ENCODE results near the gene TAGLN3. TPM values are rescaled to one million over a fixed set of nuclear protein-coding genes. Genes with fewer than 3 reads are reported as not detected.

TAGLN3 gene
- total RNA-seq, 1 donor from 2014 or later = 0.74 TPM

DNA sequence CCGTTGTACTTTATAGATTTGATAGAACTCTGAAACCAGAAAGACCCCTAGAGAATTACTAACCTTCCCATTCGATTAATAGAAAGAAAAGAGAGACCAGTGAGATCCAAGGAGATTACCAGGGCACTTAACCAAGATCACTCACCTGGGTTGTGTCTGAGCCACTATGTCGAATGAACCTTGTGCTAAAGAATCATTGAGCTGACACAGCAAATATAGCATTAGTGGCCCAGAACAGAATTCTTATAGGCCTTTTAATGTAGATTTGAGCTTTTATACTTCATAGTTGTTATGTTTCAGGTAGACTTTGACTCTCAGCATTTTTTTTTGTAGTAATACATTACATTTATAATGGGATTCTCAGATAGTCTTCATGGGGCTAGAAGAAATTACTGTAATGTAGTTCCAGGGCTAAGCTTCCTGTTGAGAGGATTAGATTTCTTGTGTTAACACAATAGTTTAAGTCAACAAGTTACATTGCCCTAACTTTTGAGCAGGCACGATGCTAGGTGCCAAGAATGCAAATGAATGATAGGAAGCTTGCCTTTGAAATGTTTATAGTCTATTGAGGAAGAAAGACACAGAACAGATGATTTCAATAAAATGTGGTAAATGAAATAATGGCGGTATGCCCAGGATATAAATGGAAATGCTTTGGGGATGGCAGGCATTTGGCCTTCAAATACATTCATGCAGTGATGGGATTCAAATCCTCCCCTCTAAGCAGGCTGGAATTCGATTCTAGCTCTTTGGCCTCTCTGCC lies 44.3 kb upstream of the TAGLN3 start:
- no peaks in the 10 kb centered on the region for H3K9me3 ChIP-seq (replicated peaks)
- intact Hi-C loops (cut with micrococcal nuclease) = no loop called here
- peaks cover 50% of the 10 kb centered on the region for H3K4me1 ChIP-seq
- no peak overlapping the region for H3K27ac ChIP-seq (replicated peaks)
- TF ChIP-seq, protein P1, sequence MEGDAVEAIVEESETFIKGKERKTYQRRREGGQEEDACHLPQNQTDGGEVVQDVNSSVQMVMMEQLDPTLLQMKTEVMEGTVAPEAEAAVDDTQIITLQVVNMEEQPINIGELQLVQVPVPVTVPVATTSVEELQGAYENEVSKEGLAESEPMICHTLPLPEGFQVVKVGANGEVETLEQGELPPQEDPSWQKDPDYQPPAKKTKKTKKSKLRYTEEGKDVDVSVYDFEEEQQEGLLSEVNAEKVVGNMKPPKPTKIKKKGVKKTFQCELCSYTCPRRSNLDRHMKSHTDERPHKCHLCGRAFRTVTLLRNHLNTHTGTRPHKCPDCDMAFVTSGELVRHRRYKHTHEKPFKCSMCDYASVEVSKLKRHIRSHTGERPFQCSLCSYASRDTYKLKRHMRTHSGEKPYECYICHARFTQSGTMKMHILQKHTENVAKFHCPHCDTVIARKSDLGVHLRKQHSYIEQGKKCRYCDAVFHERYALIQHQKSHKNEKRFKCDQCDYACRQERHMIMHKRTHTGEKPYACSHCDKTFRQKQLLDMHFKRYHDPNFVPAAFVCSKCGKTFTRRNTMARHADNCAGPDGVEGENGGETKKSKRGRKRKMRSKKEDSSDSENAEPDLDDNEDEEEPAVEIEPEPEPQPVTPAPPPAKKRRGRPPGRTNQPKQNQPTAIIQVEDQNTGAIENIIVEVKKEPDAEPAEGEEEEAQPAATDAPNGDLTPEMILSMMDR (IDR thresholded peaks at IDR 0.05; ENCODE audit: borderline replicate concordance) = no peak
- H3K36me3 ChIP-seq = peaks cover 73% of the 10 kb centered on the region
- H3K4me3 ChIP-seq = no peak overlapping the region
- DNase-seq = no peak
- H3K27me3 ChIP-seq (ENCODE audit: low read depth) = no peaks in the 10 kb centered on the region

- TF ChIP-seq, protein P1 (IDR thresholded peaks at IDR 0.05; ENCODE audit: borderline replicate concordance) = no peak
Measured at GRCh38 chr3:111955876-111956275, 42.8 kb upstream of the TAGLN3 start.

GRCh38 chr3:111956449-111956848 lies 42.3 kb upstream of the TAGLN3 start:
- no peak overlapping the region for H3K27ac ChIP-seq (replicated peaks)
- no peak for DNase-seq
- TF ChIP-seq, protein P1 (IDR thresholded peaks at IDR 0.05; ENCODE audit: borderline replicate concordance) = no peak
- intact Hi-C loops (cut with micrococcal nuclease) = no loop called here
- no peaks in the 10 kb centered on the region for H3K27me3 ChIP-seq (ENCODE audit: low read depth)
- peaks cover 63% of the 10 kb centered on the region for H3K36me3 ChIP-seq
- no peak overlapping the region for H3K4me3 ChIP-seq
- H3K9me3 ChIP-seq (replicated peaks) = no peaks in the 10 kb centered on the region
- H3K4me1 ChIP-seq = peaks cover 50% of the 10 kb centered on the region

More at GRCh38 chr3:111955876-111956275, 42.8 kb upstream of the TAGLN3 start:
- peaks cover 63% of the 10 kb centered on the region for H3K36me3 ChIP-seq
- peaks cover 50% of the 10 kb centered on the region for H3K4me1 ChIP-seq
- no peak overlapping the region for H3K4me3 ChIP-seq
- DNase-seq = no peak
- no peaks in the 10 kb centered on the region for H3K9me3 ChIP-seq (replicated peaks)
- H3K27me3 ChIP-seq (ENCODE audit: low read depth) = no peaks in the 10 kb centered on the region
- intact Hi-C loops (cut with micrococcal nuclease) = no loop called here
- H3K27ac ChIP-seq (replicated peaks) = no peak overlapping the region

DNA sequence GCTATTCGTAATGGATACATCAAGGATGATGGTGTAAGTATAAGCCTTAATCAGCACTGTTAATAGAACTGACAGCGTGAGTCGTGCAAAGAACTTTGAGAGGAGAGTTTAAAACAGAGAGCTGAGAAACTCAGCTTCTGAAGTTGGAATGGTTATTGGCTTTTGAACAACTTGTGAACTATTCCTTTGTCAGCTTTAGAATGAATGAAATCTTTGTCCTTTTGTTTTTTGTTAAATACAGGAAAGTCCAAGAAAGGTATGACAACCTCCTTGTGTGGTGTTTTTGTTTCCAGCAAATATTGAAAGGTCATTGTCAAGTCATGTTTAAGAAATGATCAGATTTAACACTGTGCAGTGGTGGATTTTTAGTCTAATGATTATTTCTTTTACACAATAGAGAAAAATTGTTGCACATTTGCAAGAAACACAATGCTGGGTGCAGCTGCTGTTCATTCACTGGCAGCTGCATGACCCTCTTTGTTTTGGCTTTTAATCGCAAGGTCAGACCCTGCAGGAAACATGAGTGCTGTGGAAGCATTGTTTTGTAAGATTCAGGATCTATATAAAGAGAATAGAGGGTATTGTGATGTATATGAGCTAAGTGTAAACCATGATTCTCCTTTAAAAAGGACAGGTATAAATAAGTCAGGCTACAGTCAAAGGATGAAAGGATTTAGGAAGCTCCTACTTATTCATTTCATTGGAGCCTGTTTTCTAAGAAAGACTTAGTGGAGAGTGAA lies 41.6 kb upstream of the TAGLN3 start:
- no peak for DNase-seq
- H3K9me3 ChIP-seq (replicated peaks) = no peaks in the 10 kb centered on the region
- TF ChIP-seq, protein P1 (IDR thresholded peaks at IDR 0.05; ENCODE audit: borderline replicate concordance) = no peak
- H3K36me3 ChIP-seq = peaks cover 63% of the 10 kb centered on the region
- no peak overlapping the region for H3K27ac ChIP-seq (replicated peaks)
- H3K27me3 ChIP-seq (ENCODE audit: low read depth) = no peaks in the 10 kb centered on the region
- H3K4me1 ChIP-seq = peaks cover 47% of the 10 kb centered on the region
- intact Hi-C loops (cut with micrococcal nuclease) = no loop called here
- H3K4me3 ChIP-seq = no peak overlapping the region

DNA sequence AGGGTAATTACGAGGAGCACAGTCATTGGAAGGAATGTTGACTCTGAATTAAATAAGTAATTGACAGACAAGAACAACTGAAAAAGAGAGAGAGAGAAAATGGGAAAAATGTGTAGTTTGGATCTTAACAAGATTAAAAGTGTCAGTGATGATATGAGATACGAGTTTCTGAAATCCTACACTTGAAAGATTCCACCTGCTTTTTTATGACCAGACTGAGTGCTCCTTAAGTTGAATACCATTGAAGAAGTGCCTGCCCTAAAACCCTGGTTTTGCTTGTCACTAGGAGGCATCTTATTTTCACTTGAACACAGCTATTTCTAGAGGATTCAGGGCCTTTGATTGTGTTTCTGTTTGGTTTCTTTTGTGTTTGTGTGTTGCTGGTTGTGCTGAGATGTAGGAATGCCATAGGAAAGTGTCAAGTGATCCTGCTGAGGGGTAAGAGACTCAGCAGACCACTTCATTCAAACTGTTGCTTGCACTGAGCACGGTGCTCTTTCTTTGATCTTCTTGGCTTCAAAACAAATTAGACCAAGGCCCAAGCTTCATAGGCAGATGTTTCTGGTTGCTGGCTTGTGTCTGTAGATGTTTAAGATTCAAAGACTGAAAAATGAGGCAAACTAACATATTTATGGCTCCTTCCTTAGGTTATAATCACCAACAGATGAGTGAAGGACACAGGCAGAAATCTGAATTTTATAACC lies 37.1 kb upstream of the TAGLN3 start:
- intact Hi-C loops (cut with micrococcal nuclease) = no loop called here
- Histone ChIP-seq H3K9me3 (replicated peaks) (no peaks in the 10 kb centered on the region), H3K36me3 (peaks cover 52% of the 10 kb centered on the region), H3K4me3 (no peak overlapping the region), H3K4me1 (peaks cover 29% of the 10 kb centered on the region), H3K27me3 (ENCODE audit: low read depth) (no peaks in the 10 kb centered on the region), H3K27ac (replicated peaks) (no peak overlapping the region)
- TF ChIP-seq, protein P1 (IDR thresholded peaks at IDR 0.05; ENCODE audit: borderline replicate concordance) = no peak
- DNase-seq = no peak

Measured in left ventricle myocardium inferior (tissue), 1 donor.